Left hindlimb (tissue), 1 donor: ENCODE data around the gene OXER1.

Experiments used
- DNase-seq: peaks from one replicate; pipeline ENCODE4 v3.0.0-alpha.2; 2018

The OXER1 gene, protein sequence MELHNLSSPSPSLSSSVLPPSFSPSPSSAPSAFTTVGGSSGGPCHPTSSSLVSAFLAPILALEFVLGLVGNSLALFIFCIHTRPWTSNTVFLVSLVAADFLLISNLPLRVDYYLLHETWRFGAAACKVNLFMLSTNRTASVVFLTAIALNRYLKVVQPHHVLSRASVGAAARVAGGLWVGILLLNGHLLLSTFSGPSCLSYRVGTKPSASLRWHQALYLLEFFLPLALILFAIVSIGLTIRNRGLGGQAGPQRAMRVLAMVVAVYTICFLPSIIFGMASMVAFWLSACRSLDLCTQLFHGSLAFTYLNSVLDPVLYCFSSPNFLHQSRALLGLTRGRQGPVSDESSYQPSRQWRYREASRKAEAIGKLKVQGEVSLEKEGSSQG

DNA sequence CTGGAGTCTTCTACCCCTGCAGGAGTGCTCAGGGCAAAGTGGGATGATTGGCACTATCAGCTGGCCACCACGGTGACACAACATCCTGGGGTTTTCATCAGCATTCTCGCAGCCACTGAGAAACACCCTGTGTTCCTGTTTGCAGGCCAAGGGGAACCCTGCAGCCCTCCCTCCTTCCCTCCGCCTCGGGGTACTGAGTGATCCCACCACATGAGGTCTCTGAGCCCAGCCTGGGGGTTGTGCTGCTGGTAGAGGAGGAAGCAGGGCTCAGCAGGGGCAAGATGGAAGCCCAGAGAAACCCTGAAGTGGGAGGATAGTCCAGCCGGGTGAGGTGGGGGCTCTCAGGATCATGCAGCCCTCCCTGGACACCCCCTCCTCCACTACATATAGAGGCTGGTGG lies at the start of gene OXER1:
Gene OXER1, minus strand, starts transcription at position 40 of the 400 bp plus-strand sequence. CDS start 73 bp downstream, outside the sequence.
- no peak for DNase-seq

DNA sequence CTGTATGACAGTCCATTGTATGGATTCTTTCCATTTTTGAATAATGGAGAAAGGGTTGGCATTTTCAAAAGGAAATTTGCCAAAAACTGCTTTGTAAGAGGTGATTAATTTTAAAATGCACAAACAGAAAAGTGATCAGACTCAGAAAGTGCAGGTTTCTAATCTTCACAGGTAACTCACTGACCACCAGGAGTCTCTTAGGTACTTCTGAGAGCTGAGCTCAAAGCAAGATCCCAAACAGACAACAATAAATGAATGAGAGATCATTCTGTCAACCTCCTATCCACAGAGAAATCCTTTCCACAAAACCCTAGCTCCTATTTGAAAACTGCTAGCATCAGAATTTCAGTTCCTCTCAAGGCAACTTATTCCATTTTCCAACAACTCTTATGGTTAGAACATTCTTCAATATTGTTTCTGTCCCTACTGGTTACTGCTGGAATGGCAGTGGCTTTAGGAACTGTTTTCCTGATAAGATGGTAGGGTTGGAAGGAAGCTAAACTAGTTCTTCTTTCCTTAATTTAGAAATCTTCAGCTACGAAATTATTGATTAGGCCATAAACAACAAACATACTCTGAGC lies 49.1 kb upstream of the OXER1 start:
- no peak for DNase-seq

DNA sequence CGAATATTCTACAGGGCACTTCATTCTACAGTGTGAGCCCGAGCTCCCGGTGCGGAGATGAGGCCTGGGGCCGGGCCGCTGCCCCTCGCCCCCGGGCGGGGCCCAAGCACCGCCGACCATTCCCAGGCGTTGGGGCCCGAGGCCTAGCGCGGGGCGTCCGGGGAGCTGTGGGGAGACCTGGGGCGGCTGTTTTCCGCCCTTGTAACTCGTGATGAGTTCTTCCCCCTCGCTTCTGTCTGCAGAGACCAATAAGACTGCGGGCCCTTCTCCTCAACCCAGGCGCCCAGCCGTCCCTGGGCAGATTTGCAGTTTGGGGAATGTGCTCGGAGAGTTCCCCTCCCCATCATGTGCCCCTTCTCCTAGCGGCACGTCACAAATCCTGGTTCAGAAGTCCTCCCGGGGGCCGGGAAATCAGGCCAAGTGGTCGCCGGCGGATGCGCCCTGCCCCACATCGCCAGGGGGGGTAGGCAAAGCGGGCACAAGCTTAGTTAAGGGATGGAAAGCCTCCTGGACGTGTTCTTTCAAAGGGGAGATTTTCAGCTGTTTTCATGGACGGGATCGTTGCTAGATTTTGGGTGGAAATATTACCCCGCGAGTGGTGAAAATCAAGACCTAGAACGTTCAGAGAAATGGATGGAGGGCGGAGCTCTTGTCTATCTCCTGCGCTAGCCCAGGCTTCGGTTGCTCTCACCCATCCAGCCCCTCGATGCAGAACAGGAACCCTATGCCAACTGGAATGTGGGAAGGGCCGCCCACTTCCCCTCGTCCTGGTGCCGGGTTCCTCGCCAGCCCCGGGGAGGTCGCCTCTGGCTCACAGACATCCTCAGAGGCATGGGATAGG lies 47.3 kb upstream of the OXER1 start:
- DNase-seq, result peak; percentile 84

DNA sequence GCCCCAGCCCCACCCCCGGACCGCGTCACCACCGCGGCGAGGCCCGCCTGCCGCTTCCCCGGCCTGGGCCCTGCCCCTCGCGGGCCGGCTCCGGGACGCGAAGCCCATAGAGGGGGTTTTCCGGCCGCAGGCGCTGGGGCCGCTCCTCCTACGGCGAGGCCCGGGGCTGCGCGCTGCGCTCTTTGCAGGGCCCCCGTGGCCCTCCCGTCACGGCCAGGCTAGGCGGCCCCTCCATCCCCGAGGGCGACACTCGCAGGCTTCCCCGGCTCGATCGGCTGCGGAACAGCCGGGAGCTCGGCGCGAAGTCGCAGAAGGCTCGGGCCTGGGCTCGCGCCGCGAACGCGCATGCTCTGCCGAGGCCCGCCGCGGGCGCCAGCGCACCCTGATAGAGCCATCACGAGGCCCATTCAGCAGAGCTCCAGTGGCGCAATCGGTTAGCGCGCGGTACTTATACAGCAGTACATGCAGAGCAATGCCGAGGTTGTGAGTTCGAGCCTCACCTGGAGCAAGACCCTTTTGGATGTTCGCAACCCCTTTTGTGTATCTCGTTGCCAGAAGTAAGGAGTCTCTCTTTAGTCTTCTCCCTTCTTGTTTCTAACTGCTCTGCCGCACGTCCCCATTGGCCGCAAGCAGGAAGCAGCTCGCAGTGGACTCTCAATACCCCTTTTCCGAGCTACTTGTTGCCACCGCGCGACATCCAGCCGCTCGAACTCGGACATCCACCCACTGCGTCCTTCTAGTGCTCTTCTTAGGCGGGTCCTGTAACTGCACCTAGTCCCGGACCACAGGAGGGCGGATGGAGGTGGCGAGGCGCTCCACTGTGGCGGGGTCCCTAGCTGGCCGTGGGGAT lies 46.4 kb upstream of the OXER1 start:
- peak; percentile 97 for DNase-seq

DNA sequence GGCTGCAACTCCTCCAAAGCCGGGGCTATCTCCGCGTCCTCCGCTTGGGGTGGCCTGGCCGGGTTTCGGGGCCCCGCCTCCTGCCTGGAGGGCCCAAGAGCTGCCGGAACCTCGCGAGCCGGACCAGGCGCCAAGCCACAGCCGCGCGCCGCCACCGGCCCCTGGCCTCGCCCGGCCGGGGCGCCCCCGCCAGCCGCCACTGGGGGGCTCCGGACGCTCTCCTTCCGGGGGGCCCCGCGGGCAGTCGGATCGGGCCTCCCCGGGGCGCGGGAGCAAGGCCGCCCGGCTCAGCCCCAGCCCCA lies 45.8 kb upstream of the OXER1 start:
- no peak for DNase-seq

DNA sequence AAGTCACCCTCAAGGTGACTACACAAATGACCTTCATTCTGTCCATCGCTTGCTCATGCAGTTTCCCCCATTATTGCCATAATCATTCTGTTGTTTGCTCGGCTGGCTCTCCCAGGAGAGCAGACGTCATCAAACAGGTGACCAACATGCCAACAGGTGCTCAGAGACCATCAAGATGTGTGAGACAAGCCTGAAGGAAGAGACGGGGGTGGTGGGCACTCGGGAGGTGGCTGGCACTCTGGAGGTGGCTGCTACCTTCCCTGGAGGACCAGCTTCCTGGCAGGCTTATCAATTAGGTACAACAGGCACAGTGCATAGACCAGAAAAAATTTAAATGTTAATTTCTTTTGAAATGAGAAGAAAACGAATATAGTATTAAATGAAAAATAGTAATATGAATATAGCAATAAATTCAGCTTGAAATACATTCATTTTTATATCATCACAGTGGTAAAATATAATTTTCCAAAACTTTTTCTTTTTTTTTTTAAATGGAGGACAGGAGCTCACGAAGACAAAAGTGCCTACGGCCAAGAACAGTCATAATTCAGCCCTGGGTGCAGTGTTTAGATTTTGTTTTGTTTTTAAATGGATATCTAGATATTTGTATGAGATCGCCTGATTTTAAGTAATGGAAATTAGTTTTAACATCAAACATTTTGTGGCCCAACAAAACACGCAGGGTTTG lies 45.3 kb upstream of the OXER1 start:
- DNase-seq, result peak; percentile 41

DNA sequence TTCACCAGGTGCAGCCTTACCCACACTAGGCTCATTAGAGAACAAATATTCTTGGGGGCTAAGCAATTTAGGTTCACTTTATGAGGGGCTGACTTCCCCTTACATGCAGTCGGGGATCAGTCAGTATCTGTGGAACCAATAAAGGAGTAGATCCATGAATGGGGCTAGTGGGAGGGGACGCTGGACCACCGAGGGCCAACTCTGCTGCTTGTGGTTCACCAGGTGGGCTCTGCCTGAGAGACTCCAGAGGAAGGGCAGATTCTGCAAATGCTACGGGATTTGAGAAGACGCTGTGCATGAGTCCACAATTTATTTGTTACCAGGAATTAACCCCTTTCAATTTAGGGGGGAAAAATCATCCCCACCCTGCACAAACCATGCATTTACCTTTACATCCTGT lies 44.4 kb upstream of the OXER1 start:
- peak; percentile 12 for DNase-seq

DNA sequence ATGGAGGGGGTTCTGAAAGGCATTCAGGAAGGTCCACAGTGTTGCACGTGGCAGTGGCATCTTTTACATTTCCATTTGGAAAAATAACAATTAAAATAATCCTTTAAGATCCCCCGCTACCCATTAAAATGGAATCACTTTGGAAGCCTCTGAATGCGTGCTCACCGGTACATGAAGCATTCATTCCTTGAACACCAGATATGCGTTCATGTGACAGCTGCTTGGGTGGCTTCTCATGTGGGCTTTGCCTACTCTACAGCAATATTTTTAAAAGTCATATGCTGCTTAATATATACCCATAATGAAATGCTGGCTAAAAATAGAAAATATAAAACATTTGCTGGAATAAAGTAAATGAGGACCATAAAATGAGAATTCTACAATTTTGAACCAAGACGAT lies 42.9 kb upstream of the OXER1 start:
- no peak for DNase-seq

DNA sequence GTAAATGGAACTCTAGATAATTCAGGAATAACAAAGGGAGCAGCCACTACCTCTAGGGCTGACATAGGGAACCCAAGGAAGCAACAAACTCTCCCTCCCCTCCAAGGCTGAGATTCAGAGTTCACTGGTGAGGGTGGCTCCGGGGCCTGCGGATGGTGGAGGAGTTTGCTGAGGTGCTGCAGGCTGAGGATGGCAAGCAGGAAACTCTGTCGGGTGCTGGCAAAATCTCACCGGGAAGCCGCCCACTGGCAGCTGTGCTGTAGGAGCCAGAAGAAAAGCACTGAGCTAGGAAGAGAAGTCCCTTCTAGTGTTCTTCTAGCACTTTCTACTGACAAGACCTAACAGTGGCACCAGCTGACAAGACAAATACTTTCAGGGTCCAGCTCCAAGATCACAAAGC lies 41.0 kb upstream of the OXER1 start:
- no peak for DNase-seq

DNA sequence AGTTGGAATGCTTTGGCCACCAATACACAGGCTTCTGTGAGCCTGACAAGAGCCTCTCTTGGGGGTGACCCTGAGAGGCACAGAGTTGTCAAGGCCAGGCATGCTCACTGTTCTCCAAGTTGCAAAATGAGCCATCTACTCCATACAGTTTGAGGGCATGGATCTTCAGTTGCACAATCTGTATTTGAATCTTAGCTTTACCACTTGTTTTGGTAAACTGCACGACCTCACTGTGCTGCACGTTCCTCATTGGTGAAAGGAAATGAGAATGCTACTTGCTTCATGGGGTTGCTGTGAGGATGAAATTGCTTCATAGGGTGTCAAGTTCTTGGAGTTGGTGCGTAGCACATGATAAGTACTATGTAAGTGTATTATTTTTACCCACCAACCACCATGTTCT lies 40.4 kb upstream of the OXER1 start:
- DNase-seq, result no peak

DNA sequence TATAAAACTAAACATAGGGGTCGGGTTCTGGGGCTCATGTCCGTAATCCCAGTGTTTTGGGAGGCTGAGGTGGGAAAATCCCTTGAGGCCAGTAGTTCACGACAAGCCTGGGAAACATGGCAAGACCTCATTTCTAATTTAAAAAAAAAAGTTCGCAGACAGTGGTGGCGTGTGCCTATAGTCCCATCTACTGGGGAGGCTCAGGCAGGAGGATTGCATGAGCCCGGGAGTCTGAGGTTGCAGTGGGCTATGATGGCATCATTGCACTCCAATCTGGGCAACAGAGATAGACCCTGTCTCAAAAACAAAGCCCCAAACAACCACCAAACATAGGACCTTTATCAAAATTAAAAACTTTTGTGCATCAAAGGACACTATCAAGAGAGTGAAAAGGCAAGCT lies 38.2 kb upstream of the OXER1 start:
- DNase-seq, result no peak

DNA sequence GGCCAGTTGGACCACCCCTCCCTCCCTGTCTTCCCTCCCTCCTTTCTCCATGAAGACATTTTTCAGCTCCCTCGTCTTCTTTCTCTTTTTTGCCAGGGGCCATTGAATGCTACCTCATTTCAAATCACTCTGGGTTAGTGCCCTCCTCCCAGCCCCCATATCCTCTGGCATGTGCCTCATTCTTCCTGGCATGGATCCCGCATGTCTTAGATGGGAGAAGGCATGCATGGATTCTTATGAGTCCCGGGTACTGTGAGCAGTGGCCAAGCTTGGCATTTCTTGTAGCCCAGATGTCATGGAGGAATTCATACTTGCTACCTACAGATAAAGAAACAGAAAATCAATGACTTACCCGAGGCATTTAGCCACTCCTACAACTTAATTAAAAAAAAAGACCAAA lies 37.4 kb upstream of the OXER1 start:
- DNase-seq, result no peak

DNA sequence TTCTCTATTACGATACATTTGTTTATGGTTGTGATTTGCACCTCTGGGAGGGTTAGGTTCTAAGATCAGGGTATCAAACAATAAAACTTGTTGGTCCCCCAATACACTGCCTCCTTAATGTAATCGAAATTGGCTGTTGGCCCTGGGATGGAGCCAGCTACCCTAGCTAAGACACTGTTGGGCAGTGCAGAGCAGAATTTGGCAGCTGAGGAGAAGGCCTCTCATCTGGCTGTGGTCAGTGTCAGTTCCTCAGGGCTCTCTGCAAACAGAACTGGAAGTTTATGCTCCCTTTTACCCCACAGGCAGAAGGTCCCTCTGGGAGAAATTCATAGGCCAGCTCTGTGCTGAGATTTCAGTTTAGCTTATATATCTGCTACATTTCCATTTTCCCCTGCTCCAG lies 37.0 kb upstream of the OXER1 start:
- no peak for DNase-seq

DNA sequence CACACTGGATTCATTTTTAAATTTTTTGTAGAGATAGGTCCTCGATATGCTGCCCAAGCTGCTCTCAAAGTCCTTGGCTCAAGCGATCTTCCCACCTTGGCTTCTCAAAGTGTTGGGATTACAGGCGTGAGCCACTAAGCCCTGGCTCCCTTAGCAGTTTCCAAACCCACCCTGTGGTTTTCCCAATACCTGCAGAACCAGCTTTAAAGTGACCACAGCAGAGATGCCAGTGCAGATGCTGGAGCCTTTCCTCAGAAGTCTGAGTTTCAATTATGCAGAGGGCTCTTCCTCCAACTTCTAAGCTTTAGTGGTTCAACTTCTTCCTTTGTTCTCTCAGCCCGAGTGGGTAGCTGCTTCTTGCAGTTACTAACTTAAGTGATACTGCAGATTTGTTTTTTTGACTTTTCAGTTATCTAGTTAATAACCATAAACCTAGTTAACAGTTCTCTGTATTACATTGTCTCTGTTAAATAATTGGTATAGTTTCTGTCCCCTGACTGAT lies 36.6 kb upstream of the OXER1 start:
- DNase-seq, result no peak

DNA sequence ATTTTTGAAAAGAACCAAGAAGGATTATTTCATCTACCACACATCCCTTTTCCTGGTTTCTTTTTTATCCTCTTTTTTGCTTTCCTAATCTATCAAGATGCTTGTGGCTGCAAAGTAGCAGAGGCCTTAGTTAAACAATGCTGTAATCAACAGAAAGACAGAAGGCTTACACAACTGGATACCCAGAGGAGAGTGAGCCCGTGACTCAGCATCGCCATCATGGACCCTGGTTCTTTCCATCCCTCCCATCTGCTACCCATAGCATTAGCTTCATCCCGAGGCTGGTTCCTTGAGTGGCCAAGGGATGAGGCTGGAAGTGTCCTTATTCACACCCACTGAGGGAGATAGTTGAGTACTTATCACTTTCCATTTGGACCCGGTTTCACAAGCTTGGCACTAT lies 35.9 kb upstream of the OXER1 start:
- DNase-seq, result no peak

DNA sequence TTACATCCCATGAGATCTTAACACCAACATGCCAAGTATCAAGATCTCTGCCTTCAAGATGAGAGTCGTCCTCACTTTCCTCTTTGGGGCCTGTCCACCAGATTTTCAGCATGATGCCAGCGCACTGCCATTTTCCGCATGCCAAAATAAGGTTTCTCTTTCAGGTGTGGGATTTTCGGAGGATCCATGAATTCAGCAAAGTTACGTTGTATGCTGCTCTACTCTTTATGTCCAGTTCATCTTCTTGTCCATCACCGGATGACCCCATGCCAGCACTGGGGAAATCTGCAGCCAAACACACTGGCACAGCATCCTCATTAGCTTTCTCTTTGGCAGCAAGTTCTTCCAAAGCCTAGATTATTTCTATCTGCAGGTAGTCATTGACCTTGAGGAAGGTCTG lies 33.3 kb upstream of the OXER1 start:
- no peak for DNase-seq

DNA sequence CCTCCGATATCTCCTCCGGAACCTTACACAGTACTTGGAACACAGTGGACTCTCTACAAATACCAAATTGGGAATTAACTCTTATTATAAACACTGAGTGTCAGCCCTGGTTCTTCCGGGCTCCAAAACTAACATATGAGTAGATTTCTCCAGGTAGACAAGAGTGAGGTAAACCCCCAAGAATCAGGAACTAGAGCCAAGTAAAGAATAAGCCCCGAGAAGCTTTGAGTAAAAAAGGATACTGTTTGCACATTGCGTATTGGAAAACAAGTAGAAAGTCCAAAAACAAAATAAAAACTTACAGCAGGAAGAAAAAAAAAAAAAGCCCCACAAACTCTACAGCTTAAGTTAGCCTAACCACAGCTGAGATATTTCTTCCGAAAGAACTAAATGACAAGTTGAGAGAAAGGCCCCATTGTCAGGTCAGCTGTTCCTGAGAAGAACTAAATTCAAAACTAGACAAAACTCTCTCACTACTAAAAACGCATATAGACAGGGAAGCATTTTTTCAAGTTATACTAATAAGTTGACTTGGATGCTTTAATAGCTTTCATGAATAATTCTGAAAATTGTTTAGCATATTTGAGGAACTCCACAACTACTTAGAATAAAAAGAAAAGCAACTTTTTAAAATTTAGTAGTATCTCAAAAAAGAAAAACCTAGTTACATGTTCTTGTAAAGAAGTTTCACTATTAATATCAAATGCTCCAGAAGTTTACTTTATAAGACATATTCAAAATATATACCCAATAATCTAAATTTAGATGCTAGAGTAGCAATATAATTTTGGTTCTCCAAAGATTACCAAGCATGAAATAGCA lies 32.7 kb upstream of the OXER1 start:
- DNase-seq, result no peak

DNA sequence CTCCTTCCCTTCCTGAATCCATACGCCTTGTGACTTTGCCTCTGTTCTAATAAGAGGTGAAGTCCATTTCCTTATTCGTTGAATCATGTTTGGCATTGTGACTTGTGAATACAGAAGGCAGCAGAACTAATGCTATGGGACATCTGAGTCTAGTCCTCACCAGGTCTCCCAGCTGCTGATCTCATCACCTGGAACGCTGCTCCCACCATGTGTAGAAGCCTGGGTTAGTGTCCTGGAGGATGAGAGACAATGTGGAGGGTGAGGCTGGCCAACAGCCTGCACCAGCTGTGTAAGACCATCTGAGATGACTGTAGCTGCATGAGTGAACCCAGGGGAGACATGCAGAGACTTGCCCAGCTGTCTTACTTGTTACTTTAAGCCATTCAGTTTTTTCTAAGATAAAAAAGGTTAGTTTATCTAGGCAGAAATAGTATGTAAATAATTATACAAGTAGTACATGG lies 31.9 kb upstream of the OXER1 start:
- DNase-seq, result no peak

DNA sequence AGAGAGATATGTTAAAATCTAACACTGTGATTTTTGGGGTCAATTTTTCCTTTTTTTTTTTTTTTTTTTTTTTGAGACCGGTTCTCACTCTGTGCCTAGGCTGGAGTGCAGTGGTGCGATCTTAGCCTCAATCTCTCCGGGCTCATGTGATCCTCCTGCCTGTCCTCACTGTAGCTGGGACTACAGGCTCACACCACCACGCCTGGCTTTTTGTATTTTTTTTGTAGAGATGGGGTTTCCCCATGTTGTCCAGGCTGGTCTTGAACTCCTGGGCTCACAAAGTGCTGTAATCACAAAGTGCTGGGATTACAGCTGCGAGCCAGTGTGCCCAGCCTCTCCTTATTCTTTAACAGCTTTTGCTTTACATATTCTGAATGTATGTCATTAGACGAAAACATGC lies 31.3 kb upstream of the OXER1 start:
- no peak for DNase-seq

DNA sequence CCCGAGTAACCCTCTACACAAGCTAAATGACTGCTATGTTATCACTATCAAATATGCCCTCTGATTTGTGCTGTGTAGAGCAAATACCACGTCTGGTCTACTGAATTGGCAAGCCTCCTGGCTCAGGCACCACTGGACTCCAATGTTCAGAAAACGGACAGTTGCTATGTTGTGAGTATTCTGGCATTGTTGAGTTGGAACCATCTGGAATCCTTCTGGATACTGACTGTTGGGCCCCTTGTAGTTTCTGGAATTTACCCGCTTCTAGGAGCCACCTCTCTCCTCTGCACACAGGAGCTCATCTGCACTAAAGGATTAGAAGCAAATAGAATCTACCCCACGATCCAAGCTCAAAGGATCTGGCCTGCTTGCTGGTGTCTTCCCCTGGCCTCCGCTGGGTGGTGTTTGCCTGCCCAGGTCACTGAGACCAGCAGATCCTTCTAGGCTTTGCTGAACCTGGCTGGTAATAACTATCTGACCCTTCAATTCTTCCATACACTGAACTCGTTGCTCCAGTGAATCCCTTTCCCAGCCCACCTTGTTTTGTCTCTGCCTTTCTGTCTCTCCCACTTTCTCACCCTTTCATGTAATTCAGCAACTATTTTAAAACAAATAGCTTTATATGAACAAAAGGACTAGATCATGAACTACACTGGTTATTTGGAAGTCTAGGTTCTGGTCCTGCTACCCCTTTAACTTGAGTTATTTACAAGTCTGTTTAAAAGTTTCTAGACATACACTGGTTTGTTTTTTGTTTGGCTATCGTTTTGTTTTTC lies 30.5 kb upstream of the OXER1 start:
- no peak for DNase-seq
